Upper lobe of left lung (tissue), 4 donors: ENCODE data around the gene LYRM7.

ENCODE experiments used
- EP300 ChIP-seq, 4 donors: sonication (generic); formaldehyde crosslinking; IDR thresholded peaks; one replicate each; pipeline ENCODE4 v1.5.1; 2017; ENCODE audit warnings: antibody characterized with exemption in 4 of 4, control low read depth in 2 of 4
- POLR2A ChIP-seq, 4 donors: fragments of 450-650 bp; IDR thresholded peaks; one replicate each; pipeline ENCODE4 v1.5.1; 2016 to 2017; ENCODE audit warnings: antibody characterized with exemption in 4 of 4, mild to moderate bottlenecking in 2 of 4
- POLR2AphosphoS5 ChIP-seq, 2 donors: sonication (generic); formaldehyde crosslinking; IDR thresholded peaks; one replicate each; pipeline ENCODE4 v1.5.1; 2017; ENCODE audit warnings: antibody characterized with exemption in 2 of 2
- TF ChIP-seq, protein P1 (sequence below), 6 experiments: fragments of 450-650 bp in 4 of 6; fragments of 200-600 bp in 2 of 6; sonication (generic) in 2 of 6; IDR thresholded peaks; one replicate each; pipeline ENCODE4 v1.5.1; 2016 to 2019; ENCODE audit warnings: antibody characterized with exemption in 6 of 6

DNA sequence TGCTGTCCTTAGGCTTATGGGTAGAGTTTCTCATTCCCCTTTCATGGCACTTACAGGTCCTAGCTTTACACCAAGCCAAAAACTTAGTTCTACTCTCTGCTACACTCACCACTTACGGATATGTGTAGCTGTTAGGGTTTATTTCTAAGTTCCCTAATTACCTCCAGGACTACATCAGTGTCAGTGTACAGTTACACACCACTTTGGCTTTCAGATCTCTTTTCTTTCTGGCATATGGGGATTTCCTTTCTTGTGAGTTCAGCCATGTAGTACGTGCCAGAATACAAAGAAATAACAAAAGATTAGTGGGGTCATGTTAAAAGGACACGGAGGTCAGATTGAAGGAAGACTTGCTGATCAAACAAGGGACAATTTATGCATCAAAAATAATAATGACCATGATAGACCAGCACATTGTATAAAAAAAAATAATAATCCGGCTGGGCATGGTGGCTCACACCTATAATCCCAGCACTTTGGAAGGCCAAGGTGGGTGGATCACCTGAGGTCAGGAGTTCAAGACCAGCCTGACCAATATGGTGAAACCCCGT lies 41.8 kb downstream of the LYRM7 start:
- TF ChIP-seq, protein P1, sequence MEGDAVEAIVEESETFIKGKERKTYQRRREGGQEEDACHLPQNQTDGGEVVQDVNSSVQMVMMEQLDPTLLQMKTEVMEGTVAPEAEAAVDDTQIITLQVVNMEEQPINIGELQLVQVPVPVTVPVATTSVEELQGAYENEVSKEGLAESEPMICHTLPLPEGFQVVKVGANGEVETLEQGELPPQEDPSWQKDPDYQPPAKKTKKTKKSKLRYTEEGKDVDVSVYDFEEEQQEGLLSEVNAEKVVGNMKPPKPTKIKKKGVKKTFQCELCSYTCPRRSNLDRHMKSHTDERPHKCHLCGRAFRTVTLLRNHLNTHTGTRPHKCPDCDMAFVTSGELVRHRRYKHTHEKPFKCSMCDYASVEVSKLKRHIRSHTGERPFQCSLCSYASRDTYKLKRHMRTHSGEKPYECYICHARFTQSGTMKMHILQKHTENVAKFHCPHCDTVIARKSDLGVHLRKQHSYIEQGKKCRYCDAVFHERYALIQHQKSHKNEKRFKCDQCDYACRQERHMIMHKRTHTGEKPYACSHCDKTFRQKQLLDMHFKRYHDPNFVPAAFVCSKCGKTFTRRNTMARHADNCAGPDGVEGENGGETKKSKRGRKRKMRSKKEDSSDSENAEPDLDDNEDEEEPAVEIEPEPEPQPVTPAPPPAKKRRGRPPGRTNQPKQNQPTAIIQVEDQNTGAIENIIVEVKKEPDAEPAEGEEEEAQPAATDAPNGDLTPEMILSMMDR (IDR thresholded peaks at IDR 0.05), result no peak
- no peak for TF ChIP-seq POLR2A (IDR thresholded peaks at IDR 0.05)
- TF ChIP-seq EP300 (IDR thresholded peaks at IDR 0.05), result no peak
- no peak for TF ChIP-seq POLR2AphosphoS5 (IDR thresholded peaks at IDR 0.05)
